ENCODE data around the gene ST3GAL3.

GRCh38 chr1:43908226-43908625 lies 200.9 kb downstream of the ST3GAL3 start:
- TF ChIP-seq EZH2 (IDR thresholded peaks at IDR 0.05; ENCODE audit: borderline replicate concordance, low read depth, low read length, severe bottlenecking) (no peak), CTCF (IDR thresholded peaks at IDR 0.05; ENCODE audit: borderline replicate concordance, extremely low read depth, low read length, poor library complexity, severe bottlenecking) (no peak)

Measured in DND-41 (cell line).